Measurements from ENCODE around the gene EFCAB6. TPM values are rescaled to one million over a fixed set of nuclear protein-coding genes. Genes with fewer than 3 reads are reported as not detected.

The EFCAB6 gene
- total and polyA plus RNA-seq, 10 of the 15 experiments (the other 5 are each of a cell fraction or from before 2014, with no cell fraction given): 0.05 to 0.42 (median 0.19) TPM

DNA sequence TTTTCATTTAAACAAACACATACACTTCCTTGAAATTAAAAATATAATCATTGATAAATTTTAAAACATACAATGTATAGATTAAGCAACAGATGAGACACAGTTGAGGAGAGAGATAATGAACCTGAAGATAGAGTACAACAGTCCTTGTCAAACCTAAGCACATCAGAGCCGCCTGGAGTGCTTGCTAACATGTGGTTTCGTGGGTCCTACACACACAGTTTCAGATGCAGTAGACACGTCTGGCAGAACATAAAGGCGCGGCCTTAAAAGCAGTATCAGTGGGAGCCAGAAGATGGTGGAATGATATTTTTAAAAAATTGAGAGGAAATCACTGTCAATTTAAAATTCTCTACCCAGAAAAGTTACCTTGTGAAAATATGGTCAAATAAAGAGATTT, 265.9 kb downstream of the EFCAB6 start:
- in situ Hi-C loops (cut with MboI) (no loop called here), intact Hi-C loops (cut with micrococcal nuclease; ENCODE audit: unreplicated experiment) (no loop called here)
- DNase-seq (ENCODE audit: low read depth, low spot score): no peak
- Histone ChIP-seq H3K4me1 (ENCODE audit: control insufficient read depth, insufficient read depth, low read length) (no peaks in the 10 kb centered on the region), H3K9ac (ENCODE audit: control insufficient read depth, insufficient read depth, low read length) (no peak overlapping the region), H3K27me3 (replicated peaks in 1 of 2; ENCODE audit: control insufficient read depth in 2 of 2, insufficient read depth in 2 of 2, low read length in 1 of 2) (peaks cover 0 to 2% of the 10 kb centered on the region in 2 experiments; a peak in 2 of 4 replicates), H2AFZ (ENCODE audit: control insufficient read depth, low read depth, low read length) (no peak overlapping the region), H3K4me2 (ENCODE audit: control insufficient read depth, insufficient read depth) (no peak overlapping the region), H3K27ac (ENCODE audit: control insufficient read depth, insufficient read depth) (no peak overlapping the region), H3K9me3 (replicated peaks; ENCODE audit: control insufficient read depth, insufficient read depth, low read length) (no peaks in the 10 kb centered on the region), H3K36me3 (ENCODE audit: control insufficient read depth in 2 of 2, insufficient read depth in 2 of 2, low read length in 1 of 2) (no peaks in the 10 kb centered on the region), H3K4me3 (no peak overlapping the region), H4K20me1 (ENCODE audit: control insufficient read depth, insufficient read depth) (no peaks in the 10 kb centered on the region), H3K79me2 (ENCODE audit: control insufficient read depth, insufficient read depth, low read length) (no peaks in the 10 kb centered on the region)
- CTCF ChIA-PET: no interaction called here
- no peak for ATAC-seq
- FAIRE-seq: no peak
- no TSS peak for BruUV-seq (replicated peaks)
- POLR2A ChIA-PET: no interaction called here
- 28% methylated on average over 5 of the region's 5 CpGs for WGBS (ENCODE audit: insufficient coverage, insufficient replicate concordance, low lambda C conversion rate, missing lambda C conversion rate)
- RAD21 ChIA-PET (ENCODE audit: unreplicated experiment): no interaction called here
- TF ChIP-seq, protein P1, sequence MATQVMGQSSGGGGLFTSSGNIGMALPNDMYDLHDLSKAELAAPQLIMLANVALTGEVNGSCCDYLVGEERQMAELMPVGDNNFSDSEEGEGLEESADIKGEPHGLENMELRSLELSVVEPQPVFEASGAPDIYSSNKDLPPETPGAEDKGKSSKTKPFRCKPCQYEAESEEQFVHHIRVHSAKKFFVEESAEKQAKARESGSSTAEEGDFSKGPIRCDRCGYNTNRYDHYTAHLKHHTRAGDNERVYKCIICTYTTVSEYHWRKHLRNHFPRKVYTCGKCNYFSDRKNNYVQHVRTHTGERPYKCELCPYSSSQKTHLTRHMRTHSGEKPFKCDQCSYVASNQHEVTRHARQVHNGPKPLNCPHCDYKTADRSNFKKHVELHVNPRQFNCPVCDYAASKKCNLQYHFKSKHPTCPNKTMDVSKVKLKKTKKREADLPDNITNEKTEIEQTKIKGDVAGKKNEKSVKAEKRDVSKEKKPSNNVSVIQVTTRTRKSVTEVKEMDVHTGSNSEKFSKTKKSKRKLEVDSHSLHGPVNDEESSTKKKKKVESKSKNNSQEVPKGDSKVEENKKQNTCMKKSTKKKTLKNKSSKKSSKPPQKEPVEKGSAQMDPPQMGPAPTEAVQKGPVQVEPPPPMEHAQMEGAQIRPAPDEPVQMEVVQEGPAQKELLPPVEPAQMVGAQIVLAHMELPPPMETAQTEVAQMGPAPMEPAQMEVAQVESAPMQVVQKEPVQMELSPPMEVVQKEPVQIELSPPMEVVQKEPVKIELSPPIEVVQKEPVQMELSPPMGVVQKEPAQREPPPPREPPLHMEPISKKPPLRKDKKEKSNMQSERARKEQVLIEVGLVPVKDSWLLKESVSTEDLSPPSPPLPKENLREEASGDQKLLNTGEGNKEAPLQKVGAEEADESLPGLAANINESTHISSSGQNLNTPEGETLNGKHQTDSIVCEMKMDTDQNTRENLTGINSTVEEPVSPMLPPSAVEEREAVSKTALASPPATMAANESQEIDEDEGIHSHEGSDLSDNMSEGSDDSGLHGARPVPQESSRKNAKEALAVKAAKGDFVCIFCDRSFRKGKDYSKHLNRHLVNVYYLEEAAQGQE (IDR thresholded peaks at IDR 0.05; ENCODE audit: low read depth, low read length): no peak
- TF ChIP-seq ZBED1 (IDR thresholded peaks at IDR 0.05; ENCODE audit: borderline replicate concordance) (no peak), SUPT20H (IDR thresholded peaks at IDR 0.05; ENCODE audit: borderline replicate concordance, control insufficient read depth, low read depth, low read length) (no peak), CBX5 (IDR thresholded peaks at IDR 0.05; ENCODE audit: low read depth) (no peak)
- TF ChIP-seq, protein P2, sequence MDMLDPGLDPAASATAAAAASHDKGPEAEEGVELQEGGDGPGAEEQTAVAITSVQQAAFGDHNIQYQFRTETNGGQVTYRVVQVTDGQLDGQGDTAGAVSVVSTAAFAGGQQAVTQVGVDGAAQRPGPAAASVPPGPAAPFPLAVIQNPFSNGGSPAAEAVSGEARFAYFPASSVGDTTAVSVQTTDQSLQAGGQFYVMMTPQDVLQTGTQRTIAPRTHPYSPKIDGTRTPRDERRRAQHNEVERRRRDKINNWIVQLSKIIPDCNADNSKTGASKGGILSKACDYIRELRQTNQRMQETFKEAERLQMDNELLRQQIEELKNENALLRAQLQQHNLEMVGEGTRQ (IDR thresholded peaks at IDR 0.05; ENCODE audit: borderline replicate concordance, low read depth, low read length): no peak
- TF ChIP-seq, protein P3, sequence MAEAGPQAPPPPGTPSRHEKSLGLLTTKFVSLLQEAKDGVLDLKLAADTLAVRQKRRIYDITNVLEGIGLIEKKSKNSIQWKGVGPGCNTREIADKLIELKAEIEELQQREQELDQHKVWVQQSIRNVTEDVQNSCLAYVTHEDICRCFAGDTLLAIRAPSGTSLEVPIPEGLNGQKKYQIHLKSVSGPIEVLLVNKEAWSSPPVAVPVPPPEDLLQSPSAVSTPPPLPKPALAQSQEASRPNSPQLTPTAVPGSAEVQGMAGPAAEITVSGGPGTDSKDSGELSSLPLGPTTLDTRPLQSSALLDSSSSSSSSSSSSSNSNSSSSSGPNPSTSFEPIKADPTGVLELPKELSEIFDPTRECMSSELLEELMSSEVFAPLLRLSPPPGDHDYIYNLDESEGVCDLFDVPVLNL (IDR thresholded peaks at IDR 0.05; ENCODE audit: low read depth, low read length): no peak
- TF ChIP-seq, protein P4, sequence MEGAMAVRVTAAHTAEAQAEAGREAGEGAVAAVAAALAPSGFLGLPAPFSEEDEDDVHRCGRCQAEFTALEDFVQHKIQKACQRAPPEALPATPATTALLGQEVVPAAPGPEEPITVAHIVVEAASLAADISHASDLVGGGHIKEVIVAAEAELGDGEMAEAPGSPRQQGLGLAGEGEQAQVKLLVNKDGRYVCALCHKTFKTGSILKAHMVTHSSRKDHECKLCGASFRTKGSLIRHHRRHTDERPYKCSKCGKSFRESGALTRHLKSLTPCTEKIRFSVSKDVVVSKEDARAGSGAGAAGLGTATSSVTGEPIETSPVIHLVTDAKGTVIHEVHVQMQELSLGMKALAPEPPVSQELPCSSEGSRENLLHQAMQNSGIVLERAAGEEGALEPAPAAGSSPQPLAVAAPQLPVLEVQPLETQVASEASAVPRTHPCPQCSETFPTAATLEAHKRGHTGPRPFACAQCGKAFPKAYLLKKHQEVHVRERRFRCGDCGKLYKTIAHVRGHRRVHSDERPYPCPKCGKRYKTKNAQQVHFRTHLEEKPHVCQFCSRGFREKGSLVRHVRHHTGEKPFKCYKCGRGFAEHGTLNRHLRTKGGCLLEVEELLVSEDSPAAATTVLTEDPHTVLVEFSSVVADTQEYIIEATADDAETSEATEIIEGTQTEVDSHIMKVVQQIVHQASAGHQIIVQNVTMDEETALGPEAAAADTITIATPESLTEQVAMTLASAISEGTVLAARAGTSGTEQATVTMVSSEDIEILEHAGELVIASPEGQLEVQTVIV (IDR thresholded peaks at IDR 0.05; ENCODE audit: borderline replicate concordance, partially characterized antibody): no peak
- SMC1A ChIA-PET (ENCODE audit: uncharacterized antibody, unreplicated experiment): interaction anchor here (1.0 kb wide), 1 partner anchor 70 kb away, joined by 3 read pairs; no protein-coding TSS in a partner anchor

Data from GM12878 (cell line).